Stromal cell of bone marrow (primary cell): ENCODE data around the gene SPP2.

Experiments used
- DNase-seq: peaks from one replicate; pipeline ENCODE4 v3.0.0-alpha.2; 2012; ENCODE audit warnings: low read depth

The SPP2 gene

GRCh38 chr2:234050455-234051135 lies at the start of gene SPP2:
Gene SPP2, plus strand, starts transcription at chr2:234050702. Its CDS starts 85 bp downstream, at chr2:234050787.
- DNase-seq, result no peak

GRCh38 chr2:234001380-234002160 lies 48.9 kb upstream of the SPP2 start:
- no peak for DNase-seq

GRCh38 chr2:234002281-234002680 lies 48.2 kb upstream of the SPP2 start:
- DNase-seq, result no peak

- peak; percentile 96 for DNase-seq
Measured at GRCh38 chr2:234003972-234004617, 46.4 kb upstream of the SPP2 start.

GRCh38 chr2:234005126-234005525 lies 45.4 kb upstream of the SPP2 start:
- no peak for DNase-seq

- no peak for DNase-seq
Measured at GRCh38 chr2:234006501-234006900, 44.0 kb upstream of the SPP2 start.

GRCh38 chr2:234014427-234014826 lies 36.1 kb upstream of the SPP2 start:
- no peak for DNase-seq

- no peak for DNase-seq
Measured at GRCh38 chr2:234015861-234016260, 34.6 kb upstream of the SPP2 start.

- DNase-seq, result no peak
Measured at GRCh38 chr2:234019896-234020295, 30.6 kb upstream of the SPP2 start.

GRCh38 chr2:234020332-234020731 lies 30.2 kb upstream of the SPP2 start:
- DNase-seq, result no peak

- DNase-seq, result no peak
Measured at GRCh38 chr2:234022424-234022823, 28.1 kb upstream of the SPP2 start.

GRCh38 chr2:234024304-234024703 lies 26.2 kb upstream of the SPP2 start:
- no peak for DNase-seq

- DNase-seq, result no peak
Measured at GRCh38 chr2:234025466-234025865, 25.0 kb upstream of the SPP2 start.

- no peak for DNase-seq
Measured at GRCh38 chr2:234025891-234026401, 24.6 kb upstream of the SPP2 start.

GRCh38 chr2:234026693-234027254 lies 23.7 kb upstream of the SPP2 start:
- no peak for DNase-seq

GRCh38 chr2:234027641-234028040 lies 22.9 kb upstream of the SPP2 start:
- DNase-seq, result no peak

GRCh38 chr2:234029150-234029733 lies 21.3 kb upstream of the SPP2 start:
- no peak for DNase-seq

GRCh38 chr2:234031207-234031606 lies 19.3 kb upstream of the SPP2 start:
- peak; percentile 29 for DNase-seq

GRCh38 chr2:234032279-234032856 lies 18.1 kb upstream of the SPP2 start:
- DNase-seq, result peak; percentile 54

GRCh38 chr2:234033174-234033573 lies 17.3 kb upstream of the SPP2 start:
- no peak for DNase-seq

GRCh38 chr2:234033885-234034284 lies 16.6 kb upstream of the SPP2 start:
- no peak for DNase-seq
